Measurements from ENCODE around the gene TSC22D3. TPM values are rescaled to one million over a fixed set of nuclear protein-coding genes. Genes with fewer than 3 reads are reported as not detected.
"Not testable (repeated sequence)": the region's sequence is repeated elsewhere in the genome, so short reads cannot be mapped to it uniquely, and the experiment has no call there.

Gene TSC22D3
- total RNA-seq, 1 donor from 2014 or later, result 31.1 TPM

DNA sequence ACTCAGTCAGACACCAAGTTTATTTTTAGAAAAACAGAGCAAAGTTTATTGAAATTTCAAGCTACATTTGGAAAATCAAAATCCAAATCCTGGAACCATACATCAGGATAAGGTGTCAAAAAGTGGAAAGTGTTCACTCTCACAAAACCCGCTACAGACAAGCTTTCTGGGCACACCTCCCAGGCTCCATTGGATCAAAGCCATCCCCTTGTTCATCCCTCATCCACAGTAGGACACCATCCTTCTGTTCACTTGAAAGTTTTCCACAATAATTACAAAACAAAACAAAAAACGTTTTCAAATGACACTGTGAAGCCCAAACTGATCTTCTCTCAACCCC lies 62.4 kb downstream of the TSC22D3 start:
- no peak for DNase-seq (ENCODE audit: extremely low read depth, low read depth, low spot score)

GRCh38 chrX:107712231-107713202 lies 63.1 kb downstream of the TSC22D3 start:
- DNase-seq (ENCODE audit: extremely low read depth, low read depth, low spot score), result no peak

DNA sequence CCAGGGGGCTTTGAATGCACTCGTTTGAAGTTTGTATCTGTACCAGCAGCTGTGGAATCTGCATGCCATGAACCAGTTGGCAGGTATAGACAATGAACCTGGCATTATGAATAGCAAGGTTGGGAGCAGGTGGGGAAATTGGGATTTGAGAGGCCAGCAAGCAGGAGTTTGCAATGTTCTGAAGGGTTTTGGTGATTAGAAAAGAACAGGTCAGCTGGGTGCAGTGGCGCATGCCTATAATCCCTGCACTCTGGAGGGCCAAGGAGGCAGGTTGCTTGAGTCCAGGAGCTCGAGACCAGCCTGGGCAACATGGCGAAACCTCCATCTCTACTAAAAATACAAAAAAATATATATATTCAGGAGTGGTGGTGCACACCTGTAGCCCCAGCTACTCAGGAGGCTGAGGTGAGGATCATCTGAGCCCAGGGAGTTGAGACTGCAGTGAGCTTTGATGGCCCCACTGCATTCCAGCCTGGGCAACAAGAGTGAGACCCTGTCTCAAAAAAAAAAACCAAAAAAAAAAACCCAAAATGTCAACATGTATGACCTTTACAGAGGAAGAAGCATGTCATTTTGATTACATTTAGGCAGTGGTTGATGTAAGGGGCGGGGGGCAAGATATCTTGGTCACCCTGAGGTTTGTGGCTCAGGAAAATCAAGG lies 63.9 kb downstream of the TSC22D3 start:
- no peak for DNase-seq (ENCODE audit: extremely low read depth, low read depth, low spot score)

- DNase-seq (ENCODE audit: extremely low read depth, low read depth, low spot score), result peak; percentile 80
Measured at GRCh38 chrX:107710617-107711391, 64.8 kb downstream of the TSC22D3 start.

DNA sequence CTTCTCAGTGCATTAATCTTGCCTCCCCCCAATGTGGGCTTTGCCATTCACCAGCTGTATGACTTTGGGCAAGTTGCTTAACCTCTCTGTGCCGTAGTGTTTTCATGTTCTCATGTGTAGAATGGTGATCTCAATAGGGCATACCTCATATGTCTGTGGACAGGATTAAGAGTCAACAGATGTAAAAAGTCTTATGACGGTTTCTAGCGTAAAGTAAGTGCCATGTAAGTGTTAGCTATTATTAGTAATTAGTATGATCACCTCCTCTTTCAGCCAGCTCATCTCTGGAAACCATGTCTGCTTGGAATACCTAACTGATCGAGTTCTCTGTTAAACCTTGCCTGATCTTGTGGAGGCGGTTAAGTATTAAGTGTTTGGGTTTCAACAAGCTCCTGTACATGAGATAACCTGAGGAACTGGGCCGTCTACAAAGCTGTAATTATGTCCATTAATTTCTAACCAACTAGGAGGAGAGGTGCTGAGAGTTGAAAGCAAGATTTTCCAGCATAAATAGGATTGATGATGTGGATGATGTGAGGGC lies 66.3 kb downstream of the TSC22D3 start:
- no peak for DNase-seq (ENCODE audit: extremely low read depth, low read depth, low spot score)

GRCh38 chrX:107708762-107709161 lies 66.8 kb downstream of the TSC22D3 start:
- no peak for DNase-seq (ENCODE audit: extremely low read depth, low read depth, low spot score)

DNA sequence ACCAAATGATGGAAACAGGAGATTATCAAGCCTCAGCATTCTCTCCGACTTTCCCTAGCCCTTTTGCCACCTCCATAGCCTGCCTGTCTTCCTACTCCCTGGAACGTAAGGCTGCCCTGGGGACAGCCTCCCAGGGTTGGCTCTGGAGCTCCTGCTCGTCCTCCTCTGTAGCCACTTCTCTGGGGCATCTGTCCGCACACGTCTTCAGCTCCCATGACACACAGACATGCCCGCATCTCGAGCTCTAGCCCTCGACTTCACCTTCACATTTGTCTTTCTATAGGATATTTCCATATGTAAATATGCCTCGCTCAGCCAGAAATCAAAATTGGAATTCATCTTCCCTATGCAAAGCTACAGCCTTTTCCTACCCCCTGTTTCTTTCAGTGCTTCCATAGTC lies 67.7 kb downstream of the TSC22D3 start:
- no peak for DNase-seq (ENCODE audit: extremely low read depth, low read depth, low spot score)

DNA sequence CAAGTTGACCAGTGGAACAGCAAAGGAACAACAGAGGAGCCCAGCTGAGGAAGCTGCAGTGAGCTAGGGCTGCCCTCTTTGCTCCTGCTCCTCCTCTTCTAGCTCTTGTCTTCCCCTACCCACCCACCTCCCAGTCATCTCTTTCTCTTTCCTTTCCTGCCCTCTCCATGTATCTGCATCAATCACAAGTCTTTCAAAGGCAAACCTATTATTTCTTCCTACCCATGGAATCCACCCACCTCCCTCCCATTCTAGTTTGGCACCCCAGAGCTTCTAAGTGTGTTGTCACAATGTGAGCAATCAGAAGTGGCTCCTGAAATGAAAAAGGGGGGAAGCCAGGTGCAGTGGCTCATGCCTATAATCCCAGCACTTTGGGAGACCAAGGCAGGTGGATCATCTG lies 69.3 kb downstream of the TSC22D3 start:
- no peak for DNase-seq (ENCODE audit: extremely low read depth, low read depth, low spot score)

DNA sequence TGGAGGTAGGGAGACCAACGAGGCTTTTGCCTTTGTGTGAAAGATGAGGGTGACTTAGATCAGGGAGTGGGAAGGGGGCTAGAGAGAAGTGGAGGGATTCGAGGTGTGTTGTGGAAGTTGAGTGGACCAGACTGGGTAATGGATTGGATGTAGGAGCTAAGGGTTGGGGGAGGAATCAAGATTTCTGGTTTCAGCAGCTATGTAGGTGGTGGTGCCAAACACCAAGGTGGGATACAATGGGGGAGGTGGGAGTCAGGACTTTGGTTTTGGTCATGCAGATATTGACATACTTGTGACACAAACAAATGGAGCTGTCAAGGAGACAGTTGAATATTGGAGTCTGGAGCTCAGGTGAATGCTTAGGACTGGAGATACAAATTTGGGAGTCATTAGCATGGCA lies 71.0 kb downstream of the TSC22D3 start:
- no peak for DNase-seq (ENCODE audit: extremely low read depth, low read depth, low spot score)

GRCh38 chrX:107704181-107704580 lies 71.4 kb downstream of the TSC22D3 start:
- no peak for DNase-seq (ENCODE audit: extremely low read depth, low read depth, low spot score)

DNA sequence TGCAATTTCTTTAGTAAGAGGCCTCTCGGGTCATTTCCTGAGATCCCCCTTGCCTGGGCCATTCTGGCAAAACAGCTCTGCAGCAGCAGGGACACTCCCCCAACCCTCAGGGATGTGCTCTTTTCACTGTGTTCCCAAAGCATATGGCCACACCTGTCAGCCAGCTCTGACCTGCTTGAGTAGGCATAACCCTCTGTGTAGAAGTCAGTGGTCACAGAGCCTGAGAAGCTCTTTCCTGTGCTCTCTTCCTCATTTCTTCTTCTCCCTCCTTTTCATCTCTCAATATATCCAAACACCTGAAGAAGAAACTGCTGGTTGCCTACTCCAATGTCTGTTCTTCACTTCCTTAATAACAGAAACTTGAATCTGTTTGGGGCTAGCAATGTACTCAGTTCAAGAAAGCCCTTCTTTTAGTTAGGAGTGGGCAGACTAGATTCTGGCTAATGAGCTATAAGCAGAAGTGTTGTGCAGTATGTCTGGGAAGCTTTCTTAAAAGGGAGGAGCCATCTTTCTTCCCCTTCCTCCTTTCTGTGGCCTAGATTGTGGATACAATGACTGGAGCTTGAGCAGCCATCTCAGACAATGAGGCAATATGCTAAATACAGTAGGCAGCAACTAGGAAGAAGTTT lies 74.0 kb downstream of the TSC22D3 start:
- no peak for DNase-seq (ENCODE audit: extremely low read depth, low read depth, low spot score)

DNA sequence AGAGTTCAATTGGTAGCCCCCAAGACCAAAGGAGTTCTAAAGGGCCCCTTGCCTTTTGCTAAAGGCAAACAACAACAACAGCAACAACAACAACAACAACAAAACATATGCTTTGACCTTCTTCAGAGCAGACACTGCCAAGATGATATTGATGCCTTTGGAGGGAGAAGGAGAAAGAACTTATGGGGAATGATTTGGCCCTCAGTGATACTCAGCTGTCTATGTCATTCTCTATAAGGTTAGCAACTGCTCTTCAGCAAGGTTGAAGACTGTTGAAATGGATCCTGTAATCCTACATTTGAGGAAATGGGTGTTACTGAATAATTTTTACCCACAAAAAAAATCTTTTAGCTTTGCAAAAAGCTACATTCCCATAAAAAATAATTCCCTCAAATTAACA lies 74.8 kb downstream of the TSC22D3 start:
- no peak for DNase-seq (ENCODE audit: extremely low read depth, low read depth, low spot score)

GRCh38 chrX:107700317-107700774 lies 75.2 kb downstream of the TSC22D3 start:
- no peak for DNase-seq (ENCODE audit: extremely low read depth, low read depth, low spot score)

GRCh38 chrX:107699616-107700015 lies 76.0 kb downstream of the TSC22D3 start:
- no peak for DNase-seq (ENCODE audit: extremely low read depth, low read depth, low spot score)

DNA sequence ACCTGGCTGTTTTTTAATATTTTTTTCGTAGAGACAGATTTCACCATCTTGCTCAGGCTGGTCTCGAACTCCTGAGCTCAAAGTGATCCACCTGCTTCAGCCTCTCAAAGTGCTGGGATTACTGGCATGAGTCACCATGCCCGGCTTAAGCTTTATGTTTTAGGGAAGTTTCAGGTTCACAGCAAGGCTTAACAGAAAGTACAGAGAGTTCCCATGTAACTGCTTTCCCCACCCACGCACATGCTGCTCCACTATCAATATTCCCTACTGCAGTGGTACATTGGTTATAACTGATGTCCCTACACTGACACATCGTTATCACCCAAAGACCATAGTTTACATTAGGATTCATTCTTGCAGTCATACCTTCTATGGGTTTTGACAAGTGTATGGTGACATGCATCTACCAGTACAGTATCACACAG lies 84.6 kb downstream of the TSC22D3 start:
- no peak for DNase-seq (ENCODE audit: extremely low read depth, low read depth, low spot score)

DNA sequence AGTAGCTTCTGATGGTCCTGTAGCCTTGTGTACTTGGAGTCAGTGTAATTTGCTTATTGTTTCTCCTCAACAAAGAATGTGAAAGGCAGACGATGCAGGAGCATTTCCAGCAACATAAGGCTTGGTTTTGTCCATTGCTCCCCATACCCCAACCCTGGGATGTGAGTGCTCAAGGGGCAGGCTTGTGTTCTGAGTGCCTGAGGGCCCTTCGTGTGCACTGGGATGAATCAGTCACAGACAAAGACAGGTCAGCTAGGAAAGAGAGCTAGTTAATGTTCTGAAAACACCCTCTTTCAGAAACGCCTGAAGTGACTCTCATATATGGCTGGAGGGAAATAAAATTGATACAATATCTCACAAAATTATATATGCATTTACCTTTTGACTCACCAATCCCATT lies 88.1 kb downstream of the TSC22D3 start:
- DNase-seq (ENCODE audit: extremely low read depth, low read depth, low spot score), result no peak

DNA sequence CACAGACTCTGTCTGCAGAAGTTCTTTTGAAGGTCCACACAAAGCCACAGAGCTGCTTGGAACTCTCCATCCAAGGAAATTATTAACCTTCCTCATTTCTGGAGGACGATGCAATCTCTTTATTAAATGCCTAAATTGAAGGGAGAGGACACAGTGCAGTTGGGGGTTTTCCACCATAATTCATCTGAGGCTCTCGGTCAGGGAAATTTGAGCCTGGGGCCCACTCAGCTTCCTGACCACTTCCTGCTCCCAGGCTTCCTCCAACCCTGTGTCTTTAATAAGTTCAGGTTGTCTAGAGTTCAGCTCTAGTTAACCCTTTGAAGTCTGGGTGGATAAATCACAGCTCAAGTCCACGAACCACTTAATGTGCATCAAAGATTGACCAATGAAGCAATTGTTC lies 88.8 kb downstream of the TSC22D3 start:
- no peak for DNase-seq (ENCODE audit: extremely low read depth, low read depth, low spot score)

GRCh38 chrX:107686026-107686425 lies 89.6 kb downstream of the TSC22D3 start:
- DNase-seq (ENCODE audit: extremely low read depth, low read depth, low spot score), result no peak

GRCh38 chrX:107685586-107685985 lies 90.0 kb downstream of the TSC22D3 start:
- DNase-seq (ENCODE audit: extremely low read depth, low read depth, low spot score), result not testable (repeated sequence)

DNA sequence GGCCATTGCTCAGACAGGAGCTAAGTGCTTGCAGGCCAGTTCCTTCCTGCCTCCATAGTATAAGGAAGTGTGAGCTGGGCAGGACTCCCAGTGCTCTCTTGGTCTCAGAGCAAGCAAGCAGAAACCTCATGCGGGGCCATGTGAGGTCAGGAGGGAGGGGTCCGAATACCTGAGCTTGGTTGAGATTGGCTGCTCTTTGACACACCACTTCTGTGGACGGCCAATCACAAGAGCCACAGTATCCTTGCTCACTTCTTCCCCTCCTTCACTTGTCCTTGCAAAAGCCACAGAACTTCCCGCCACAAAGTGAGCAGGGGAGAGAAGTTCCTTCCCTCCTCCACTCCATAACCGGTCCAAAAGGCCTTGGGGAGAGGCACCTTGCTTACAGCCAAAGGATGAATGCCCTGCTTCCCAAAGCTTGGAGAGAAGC lies 90.6 kb downstream of the TSC22D3 start:
- peak; percentile 58 for DNase-seq (ENCODE audit: extremely low read depth, low read depth, low spot score)

Data from glomerular endothelial cell (primary cell).